ENCODE data around the gene AMD1.
"Not testable (repeated sequence)": the region's sequence is repeated elsewhere in the genome, so short reads cannot be mapped to it uniquely, and the experiment has no call there.

Gene AMD1

GRCh38 chr6:110873981-110874879, at the start of gene AMD1:
AMD1 (plus strand) TSS chr6:110874785; CDS start chr6:110875106, 321 bp downstream.
- DNase-seq (ENCODE audit: low read depth), result peak; percentile 81

GRCh38 chr6:110826236-110827129, 48.1 kb upstream of the AMD1 start:
- no peak for DNase-seq (ENCODE audit: low read depth)

DNA sequence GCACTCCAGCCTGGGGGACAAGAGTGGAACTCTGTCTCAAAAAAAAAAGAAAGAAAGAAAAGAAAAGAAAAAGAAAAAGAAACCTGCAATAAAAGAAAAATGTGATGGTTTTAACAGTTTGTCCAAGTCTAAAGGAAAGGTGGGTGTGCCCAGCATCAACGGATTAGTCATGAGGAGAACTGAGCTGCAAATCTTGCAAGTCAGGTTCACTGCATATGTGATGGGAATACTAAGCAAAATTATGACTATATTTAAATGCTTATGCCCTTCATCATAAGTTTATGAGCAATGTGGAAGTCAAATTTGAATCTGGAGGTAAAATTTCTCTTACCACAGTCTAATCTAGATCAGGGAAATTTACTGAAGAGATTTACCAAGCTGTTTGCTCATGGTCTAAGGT, 46.2 kb upstream of the AMD1 start:
- DNase-seq (ENCODE audit: low read depth), result no peak

DNA sequence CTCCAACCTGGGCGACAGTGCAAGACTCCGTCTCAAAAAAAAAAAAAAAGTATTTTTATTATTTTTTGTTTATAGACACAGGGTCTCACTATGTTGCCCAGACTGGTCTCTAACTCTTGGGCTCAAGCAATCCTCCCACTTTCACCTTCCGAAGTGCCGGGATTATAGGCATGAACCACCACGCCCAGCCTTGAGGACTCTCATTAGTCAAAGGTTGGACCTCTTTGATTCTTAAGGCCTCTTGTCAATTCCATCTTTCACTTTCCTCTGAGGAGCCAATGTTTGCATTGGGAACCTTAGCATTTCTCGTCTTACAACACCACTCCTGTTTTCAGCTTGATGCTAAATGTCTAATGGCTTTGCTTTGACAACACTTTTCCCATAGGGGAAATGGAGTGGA, 43.2 kb upstream of the AMD1 start:
- no peak for DNase-seq (ENCODE audit: low read depth)

GRCh38 chr6:110833831-110834230, 40.8 kb upstream of the AMD1 start:
- DNase-seq (ENCODE audit: low read depth), result no peak

GRCh38 chr6:110835751-110836150, 38.8 kb upstream of the AMD1 start:
- not testable (repeated sequence) for DNase-seq (ENCODE audit: low read depth)

GRCh38 chr6:110841266-110841665, 33.3 kb upstream of the AMD1 start:
- no peak for DNase-seq (ENCODE audit: low read depth)

- no peak for DNase-seq (ENCODE audit: low read depth)
These were observed 24.8 kb upstream of the AMD1 start for GRCh38 chr6:110849781-110850180.

- no peak for DNase-seq (ENCODE audit: low read depth)
These were observed 21.8 kb upstream of the AMD1 start for GRCh38 chr6:110852773-110853172.

- no peak for DNase-seq (ENCODE audit: low read depth)
These were observed 20.7 kb upstream of the AMD1 start for GRCh38 chr6:110853754-110854477.

- no peak for DNase-seq (ENCODE audit: low read depth)
These were observed 18.3 kb upstream of the AMD1 start for GRCh38 chr6:110856296-110856695.

GRCh38 chr6:110858016-110858415, 16.6 kb upstream of the AMD1 start:
- DNase-seq (ENCODE audit: low read depth), result no peak

DNA sequence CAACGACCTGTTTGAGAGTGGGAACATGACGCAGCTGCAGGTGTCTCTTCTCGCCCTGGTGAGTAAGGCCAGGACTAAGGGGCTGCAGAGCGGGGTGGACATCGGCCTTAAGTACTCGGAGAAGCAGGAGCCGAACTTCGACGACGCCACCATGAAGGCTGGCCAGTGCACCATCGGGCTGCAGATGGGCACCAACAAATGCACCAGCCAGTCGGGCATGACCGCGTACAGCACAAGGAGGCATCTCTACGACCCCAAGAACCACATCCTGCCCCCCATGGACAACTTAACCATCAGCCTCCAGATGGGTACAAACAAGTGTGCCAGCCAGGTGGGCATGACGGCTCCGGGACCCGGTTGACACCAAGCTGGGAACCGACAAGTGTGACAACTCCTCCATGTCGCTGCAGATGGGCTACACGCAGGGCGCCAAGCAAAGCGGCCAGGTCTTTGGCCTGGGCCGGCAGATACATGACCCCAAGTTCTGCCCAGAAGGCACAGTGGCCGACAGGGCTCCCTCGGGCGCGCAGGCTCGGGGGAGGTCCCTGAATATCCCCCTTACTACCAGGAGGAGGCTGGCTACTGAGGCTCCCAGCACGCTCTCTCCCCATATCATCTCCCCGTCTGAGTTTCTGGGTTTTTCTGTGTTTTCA, 15.9 kb upstream of the AMD1 start:
- DNase-seq (ENCODE audit: low read depth), result no peak

GRCh38 chr6:110859335-110859792, 15.2 kb upstream of the AMD1 start:
- DNase-seq (ENCODE audit: low read depth), result no peak

DNA sequence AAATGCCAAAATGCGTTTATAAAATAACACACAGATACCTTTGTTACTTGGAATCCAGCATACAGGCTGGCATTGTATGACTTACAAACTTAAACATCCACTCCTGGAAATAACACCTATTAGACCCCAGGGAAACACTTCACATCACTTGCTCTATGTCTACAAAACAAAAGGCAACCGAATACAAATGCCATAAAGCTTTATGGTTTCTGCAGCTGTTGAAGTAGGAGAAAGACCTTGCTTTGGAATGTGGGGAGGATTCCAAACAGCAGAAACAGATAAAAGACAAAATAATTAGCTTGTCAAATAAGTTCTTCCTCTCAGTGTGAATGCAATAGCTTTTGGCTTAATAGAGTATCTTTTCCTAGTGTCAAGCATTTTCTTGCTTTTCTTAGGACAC, 9.8 kb upstream of the AMD1 start:
- DNase-seq (ENCODE audit: low read depth), result no peak

- DNase-seq (ENCODE audit: low read depth), result no peak
These were observed 429 bp downstream of the AMD1 start for GRCh38 chr6:110874880-110875547.

DNA sequence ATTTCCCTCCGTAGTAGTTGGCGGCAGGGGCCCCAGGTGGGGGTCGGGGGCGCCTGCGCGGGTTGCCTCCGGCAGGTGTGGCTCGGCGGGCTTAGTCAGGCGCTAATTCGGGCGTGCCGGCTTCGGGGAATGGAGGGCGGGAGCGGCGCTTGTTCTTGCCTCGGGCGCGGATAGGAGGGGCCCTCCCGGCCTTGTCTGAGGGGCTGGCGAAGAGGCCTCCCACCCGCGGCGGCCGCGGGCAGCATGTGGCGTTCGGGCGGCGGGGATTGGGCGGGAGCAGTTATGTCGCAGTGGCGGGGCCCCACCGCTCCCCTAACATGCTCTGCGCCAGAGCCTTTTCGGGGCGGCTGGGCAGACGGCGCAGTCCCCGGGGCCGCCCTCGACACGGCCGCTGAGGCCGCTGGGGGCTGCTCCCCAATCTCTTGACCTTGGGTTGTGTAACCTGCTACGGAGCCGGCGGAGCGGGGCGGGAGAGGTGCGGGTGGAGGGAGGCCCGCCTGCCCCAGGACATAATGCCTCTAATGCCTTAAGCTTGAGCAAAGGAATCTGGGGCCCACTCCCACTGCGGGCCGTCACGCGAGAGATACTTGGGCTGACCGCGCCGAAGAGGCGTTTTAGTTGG, 1.1 kb downstream of the AMD1 start:
- DNase-seq (ENCODE audit: low read depth), result no peak

GRCh38 chr6:110876170-110876773, 1.7 kb downstream of the AMD1 start:
- peak; percentile 72 for DNase-seq (ENCODE audit: low read depth)

- no peak for DNase-seq (ENCODE audit: low read depth)
These were observed 2.4 kb downstream of the AMD1 start for GRCh38 chr6:110876806-110877564.
